GM12878 (cell line): ENCODE results near the gene PDIA5. TPM values are rescaled to one million over a fixed set of nuclear protein-coding genes. Genes with fewer than 3 reads are reported as not detected.
A peak's percentile ranks its signal among the peaks of the same experiment; 100 is the strongest.

Experiments used
- ATAC-seq: fragments of 200-7000 bp; cut with Tn5 transposase; 3 replicates; pipeline ENCODE4 v1.9.1; 2020; ENCODE audit warnings: mild to moderate bottlenecking, moderate library complexity
- BruUV-seq: library from RNA; stranded (reverse); fragments of 400-500 nt; replicated peaks from 2 replicates; lab custom pipeline; 2021; lab: Mats Ljungman, UMichigan
- CTCF ChIA-PET: fragments of 300-600 bp; sonication (Branson Sonifier 250); formaldehyde crosslinking; extraction: SDS; loops from one replicate; lab custom pipeline; 2021; ENCODE audit warnings: inconsistent platforms; lab: Yijun Ruan, JAX
- POLR2A ChIA-PET: fragments of 350-600 bp; formaldehyde crosslinking; extraction: SDS; loops from one replicate; lab custom pipeline; 2021; ENCODE audit warnings: inconsistent platforms; lab: Charles Lee
- RAD21 ChIA-PET: fragments of 300-600 bp; sonication (Branson Sonifier 250); formaldehyde crosslinking; loops from one replicate; lab custom pipeline; 2023; ENCODE audit warnings: antibody characterized with exemption; ENCODE audit not compliant: unreplicated experiment; lab: Charles Lee
- SMC1A ChIA-PET: fragments of 300-600 bp; sonication (Branson Sonifier 250); formaldehyde crosslinking; loops from one replicate; lab custom pipeline; 2023; ENCODE audit not compliant: unreplicated experiment, uncharacterized antibody; lab: Charles Lee
- DNase-seq: peaks from one replicate; pipeline ENCODE4 v3.0.0-alpha.2; 2011; ENCODE audit warnings: low read depth, low spot score
- FAIRE-seq: peaks from 3 replicates; lab custom pipeline; 2011; peaks lifted over from hg19 to GRCh38; lab: Jason Lieb, UNC
- H2AFZ ChIP-seq: 2 replicates; pipeline ENCODE4 v1.6.0; 2011; ENCODE audit warnings: low read depth, low read length, control low read depth; ENCODE audit not compliant: control insufficient read depth
- H3K27ac ChIP-seq: 2 replicates; pipeline ENCODE4 v1.5.1; 2011; ENCODE audit warnings: control low read depth; ENCODE audit not compliant: control insufficient read depth, insufficient read depth
- H3K27me3 ChIP-seq, 2 experiments: replicated peaks in 1 of 2; 2 replicates each; pipeline versions ENCODE4 v1.6.0 to v1.6.1; 2011; ENCODE audit warnings: low read length in 1 of 2; ENCODE audit not compliant: control insufficient read depth in 2 of 2, insufficient read depth in 2 of 2
- H3K36me3 ChIP-seq, 2 experiments: 2 replicates each; pipeline ENCODE4 v1.5.1; 2011; ENCODE audit warnings: low read length in 1 of 2; ENCODE audit not compliant: control insufficient read depth in 2 of 2, insufficient read depth in 2 of 2
- H3K4me1 ChIP-seq: 2 replicates; pipeline ENCODE4 v1.6.1; 2011; ENCODE audit warnings: mild to moderate bottlenecking, low read length, moderate library complexity, mixed read lengths; ENCODE audit not compliant: control insufficient read depth, insufficient read depth
- H3K4me2 ChIP-seq: 2 replicates; pipeline ENCODE4 v1.6.0; 2011; ENCODE audit warnings: control low read depth; ENCODE audit not compliant: control insufficient read depth, insufficient read depth
- H3K4me3 ChIP-seq: fragments of 200-600 bp; sonication (generic); 2 replicates; pipeline ENCODE4 v1.5.1; 2016
- H3K79me2 ChIP-seq: 2 replicates; pipeline ENCODE4 v1.6.0; 2011; ENCODE audit warnings: low read length; ENCODE audit not compliant: control insufficient read depth, insufficient read depth
- H3K9ac ChIP-seq: 2 replicates; pipeline ENCODE4 v1.8.0; 2011; ENCODE audit warnings: low read length, control low read depth, mixed read lengths; ENCODE audit not compliant: control insufficient read depth, insufficient read depth
- H3K9me3 ChIP-seq: replicated peaks from 3 replicates; pipeline ENCODE4 v1.5.1; 2011; ENCODE audit warnings: mild to moderate bottlenecking, low read length; ENCODE audit not compliant: control insufficient read depth, insufficient read depth
- H4K20me1 ChIP-seq: 2 replicates; pipeline ENCODE4 v1.6.0; 2011; ENCODE audit not compliant: control insufficient read depth, insufficient read depth
- MEF2A ChIP-seq: IDR thresholded peaks from 2 replicates; pipeline ENCODE4 v1.6.1; 2011; ENCODE audit warnings: low read depth, mild to moderate bottlenecking, low read length, moderate library complexity; ENCODE audit not compliant: insufficient read depth
- WGBS: methylation state at CpG from one replicate; pipeline ENCODE4 v1.1.6; 2016; ENCODE audit warnings: low lambda C conversion rate; ENCODE audit not compliant: insufficient replicate concordance, insufficient coverage; ENCODE audit errors: missing lambda C conversion rate; 5-methylcytosine and 5-hydroxymethylcytosine counted together
- in situ Hi-C: fragments of 300-500 bp; cut with MboI; formaldehyde crosslinking; loops from 9 replicates; pipeline ENCODE4 v1.14.3; 2018; ENCODE audit warnings: mixed read lengths
- intact Hi-C: fragments of 100-400 bp; cut with micrococcal nuclease; formaldehyde crosslinking; loops from one replicate; pipeline ENCODE4 v1.14.2; 2022; ENCODE audit not compliant: unreplicated experiment
- polyA plus RNA-seq, 11 experiments: library from polyadenylated mRNA; depleted of rRNA in 4 of 11; unstranded in 6 of 11; stranded (reverse) in 5 of 11; fragments of >200 nt; fragmentation: Nextera tagmentation in 4 of 11; fragmentation: Illumina TruSeq in 1 of 11; extraction: Ambion mirVana in 4 of 11; extraction: Trizol in 1 of 11; gene quantifications; 1 replicate in 1 of 11; 2 replicates in 10 of 11; pipeline versions ENCODE4 v1.2.1 to v1.2.3, GENCODE V29; 2011 to 2016; ENCODE audit warnings: inconsistent platforms in 2 of 11, missing spikeins in 2 of 11, low read depth in 1 of 11
- total RNA-seq, 4 experiments: library from RNA; depleted of rRNA in 3 of 4; stranded (reverse); fragments of >200 nt in 3 of 4; fragmentation: Illumina TruSeq in 1 of 4; extraction: Trizol in 1 of 4; gene quantifications; 2 replicates each; pipeline versions ENCODE4 v1.2.1 to v1.2.3, GENCODE V29; 2013 to 2021
- TF ChIP-seq, protein P1 (sequence below): IDR thresholded peaks from 2 replicates; pipeline ENCODE4 v1.6.1; 2012; ENCODE audit warnings: mild to moderate bottlenecking, low read depth, low read length
- TF ChIP-seq, protein P2 (sequence below): fragments of 450-650 bp; IDR thresholded peaks from 2 replicates; pipeline ENCODE4 v1.6.1; 2016; ENCODE audit warnings: mild to moderate bottlenecking

The PDIA5 gene
- total and polyA plus RNA-seq, 10 of the 15 experiments (the other 5 are each of a cell fraction or from before 2014, with no cell fraction given): 4.1 to 24.8 (median 19.2) TPM

DNA sequence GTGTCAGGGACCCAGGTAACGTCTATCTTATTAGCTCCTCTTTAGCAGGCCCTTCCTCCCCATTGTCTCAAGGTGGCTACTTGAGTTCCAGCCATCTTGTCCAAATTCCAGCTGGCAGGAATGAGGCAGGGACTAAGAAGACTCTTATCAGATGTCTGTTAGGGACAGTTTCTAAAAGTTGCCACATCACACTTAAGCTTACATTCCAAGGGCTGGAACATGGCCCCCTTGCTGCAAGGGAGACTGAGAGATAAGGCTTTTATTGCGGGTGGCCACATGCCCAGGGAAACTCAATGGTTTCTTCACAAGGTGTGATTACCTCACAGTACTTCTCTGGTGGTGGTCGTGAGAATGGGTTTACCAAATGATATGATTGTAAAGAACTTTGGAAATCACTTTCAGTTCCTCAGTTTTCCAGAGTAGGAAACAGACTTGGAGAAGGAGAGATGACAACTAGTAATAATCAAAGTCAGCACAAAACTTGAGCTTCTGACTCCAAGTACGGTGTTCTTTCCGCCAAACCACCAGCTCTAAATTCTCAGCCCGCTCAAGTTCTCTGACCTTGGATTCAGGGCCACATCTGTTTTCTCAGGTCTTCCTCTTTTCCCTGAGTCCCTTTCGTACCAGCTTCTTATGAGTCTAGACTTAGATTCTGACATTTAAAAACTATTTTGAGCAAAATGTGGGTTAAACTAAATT, 14.2 kb downstream of the PDIA5 start (continued):
- TF ChIP-seq MEF2A: no peak

DNA sequence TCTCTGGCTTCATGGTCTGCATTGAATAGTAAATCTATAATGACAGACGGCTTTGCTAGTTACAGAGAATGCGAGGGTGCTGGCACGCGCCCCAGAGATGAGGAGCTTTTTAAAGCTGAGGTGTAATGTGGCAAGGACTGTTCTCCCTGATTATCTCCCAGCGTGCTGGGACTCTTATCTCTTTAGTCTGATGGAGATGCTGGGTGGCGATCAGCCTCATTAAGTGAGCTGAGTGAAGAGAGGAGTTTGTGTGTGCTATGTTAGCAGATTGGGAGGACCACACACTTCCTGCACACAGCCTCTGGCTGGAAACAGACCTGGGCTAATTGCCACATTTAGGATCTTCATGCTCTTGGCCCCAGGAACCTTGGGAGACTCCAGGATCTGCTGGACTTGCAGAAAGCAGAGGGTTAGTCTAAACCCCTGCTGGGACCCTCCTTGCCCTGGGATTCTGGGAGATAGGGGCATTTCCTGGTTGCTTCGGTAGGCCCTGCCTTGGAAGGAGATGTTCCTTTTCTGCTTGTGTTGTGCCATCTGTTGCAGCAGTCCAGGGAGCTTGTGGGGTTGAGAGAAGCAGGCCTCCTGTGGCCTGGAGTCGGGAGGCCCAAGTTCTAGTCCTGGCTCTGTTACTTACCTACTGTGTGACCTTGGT, 15.0 kb downstream of the PDIA5 start:
- no peaks in the 10 kb centered on the region; the same call in 1 of the 2 replicates for H4K20me1 ChIP-seq
- no peaks in the 10 kb centered on the region for H3K9me3 ChIP-seq
- CTCF ChIA-PET: interaction anchor here (1.2 to 2.1 kb wide), 4 partner anchors 11 to 138 kb away, joined by 3 to 10 read pairs (median 4); partner anchors contain the start of gene PDIA5
- ATAC-seq: peak; percentile 28
- peak overlapping the region; percentile 71 for H3K27ac ChIP-seq
- intact Hi-C loops (no loop called here), in situ Hi-C loops (no loop called here)
- peaks cover 41% of the 10 kb centered on the region for H3K79me2 ChIP-seq
- H3K9ac ChIP-seq: peak overlapping the region; percentile 18; the same call in 1 of the 2 replicates
- no peaks in the 10 kb centered on the region for H3K36me3 ChIP-seq
- POLR2A ChIA-PET: interaction anchor here (1.2 to 1.7 kb wide), 2 partner anchors 13 to 15 kb away, joined by 3 to 8 read pairs; partner anchors contain the start of gene PDIA5
- SMC1A ChIA-PET: interaction anchor here (1.5 to 2.9 kb wide), 4 partner anchors 15 to 1535 kb away, joined by 3 to 12 read pairs (median 4); partner anchors contain the start of gene PDIA5
- no peaks in the 10 kb centered on the region for H3K27me3 ChIP-seq
- FAIRE-seq: peak; percentile 70
- RAD21 ChIA-PET: no interaction called here
- peaks cover 22% of the 10 kb centered on the region for H3K4me1 ChIP-seq
- BruUV-seq: no TSS peak
- no peak for DNase-seq
- peak overlapping the region; percentile 75 for H2AFZ ChIP-seq
- H3K4me3 ChIP-seq: 0 out of 2 replicates have a peak overlapping the region, but pooled peaks have one; percentile 24
- 66% methylated on average over 8 of the region's 8 CpGs for WGBS
- peak overlapping the region; percentile 72 for H3K4me2 ChIP-seq
- TF ChIP-seq, protein P1, sequence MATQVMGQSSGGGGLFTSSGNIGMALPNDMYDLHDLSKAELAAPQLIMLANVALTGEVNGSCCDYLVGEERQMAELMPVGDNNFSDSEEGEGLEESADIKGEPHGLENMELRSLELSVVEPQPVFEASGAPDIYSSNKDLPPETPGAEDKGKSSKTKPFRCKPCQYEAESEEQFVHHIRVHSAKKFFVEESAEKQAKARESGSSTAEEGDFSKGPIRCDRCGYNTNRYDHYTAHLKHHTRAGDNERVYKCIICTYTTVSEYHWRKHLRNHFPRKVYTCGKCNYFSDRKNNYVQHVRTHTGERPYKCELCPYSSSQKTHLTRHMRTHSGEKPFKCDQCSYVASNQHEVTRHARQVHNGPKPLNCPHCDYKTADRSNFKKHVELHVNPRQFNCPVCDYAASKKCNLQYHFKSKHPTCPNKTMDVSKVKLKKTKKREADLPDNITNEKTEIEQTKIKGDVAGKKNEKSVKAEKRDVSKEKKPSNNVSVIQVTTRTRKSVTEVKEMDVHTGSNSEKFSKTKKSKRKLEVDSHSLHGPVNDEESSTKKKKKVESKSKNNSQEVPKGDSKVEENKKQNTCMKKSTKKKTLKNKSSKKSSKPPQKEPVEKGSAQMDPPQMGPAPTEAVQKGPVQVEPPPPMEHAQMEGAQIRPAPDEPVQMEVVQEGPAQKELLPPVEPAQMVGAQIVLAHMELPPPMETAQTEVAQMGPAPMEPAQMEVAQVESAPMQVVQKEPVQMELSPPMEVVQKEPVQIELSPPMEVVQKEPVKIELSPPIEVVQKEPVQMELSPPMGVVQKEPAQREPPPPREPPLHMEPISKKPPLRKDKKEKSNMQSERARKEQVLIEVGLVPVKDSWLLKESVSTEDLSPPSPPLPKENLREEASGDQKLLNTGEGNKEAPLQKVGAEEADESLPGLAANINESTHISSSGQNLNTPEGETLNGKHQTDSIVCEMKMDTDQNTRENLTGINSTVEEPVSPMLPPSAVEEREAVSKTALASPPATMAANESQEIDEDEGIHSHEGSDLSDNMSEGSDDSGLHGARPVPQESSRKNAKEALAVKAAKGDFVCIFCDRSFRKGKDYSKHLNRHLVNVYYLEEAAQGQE: no peak
- TF ChIP-seq, protein P2, sequence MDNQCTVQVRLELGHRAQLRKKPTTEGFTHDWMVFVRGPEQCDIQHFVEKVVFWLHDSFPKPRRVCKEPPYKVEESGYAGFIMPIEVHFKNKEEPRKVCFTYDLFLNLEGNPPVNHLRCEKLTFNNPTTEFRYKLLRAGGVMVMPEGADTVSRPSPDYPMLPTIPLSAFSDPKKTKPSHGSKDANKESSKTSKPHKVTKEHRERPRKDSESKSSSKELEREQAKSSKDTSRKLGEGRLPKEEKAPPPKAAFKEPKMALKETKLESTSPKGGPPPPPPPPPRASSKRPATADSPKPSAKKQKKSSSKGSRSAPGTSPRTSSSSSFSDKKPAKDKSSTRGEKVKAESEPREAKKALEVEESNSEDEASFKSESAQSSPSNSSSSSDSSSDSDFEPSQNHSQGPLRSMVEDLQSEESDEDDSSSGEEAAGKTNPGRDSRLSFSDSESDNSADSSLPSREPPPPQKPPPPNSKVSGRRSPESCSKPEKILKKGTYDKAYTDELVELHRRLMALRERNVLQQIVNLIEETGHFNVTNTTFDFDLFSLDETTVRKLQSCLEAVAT: 0 out of 2 replicates have a peak, but pooled peaks have one; percentile 1
